GM15510 (cell line): Measurements from ENCODE around the gene MRGPRE.

Experiments used
- POLR2A ChIP-seq: IDR thresholded peaks from 3 replicates; pipeline ENCODE4 v1.6.1; 2011; ENCODE audit warnings: borderline replicate concordance; ENCODE audit not compliant: insufficient read length; ENCODE audit errors: extremely low read depth

MRGPRE gene

GRCh38 chr11:3202759-3203158 lies 29.5 kb downstream of the MRGPRE start:
- no peak for TF ChIP-seq POLR2A

DNA sequence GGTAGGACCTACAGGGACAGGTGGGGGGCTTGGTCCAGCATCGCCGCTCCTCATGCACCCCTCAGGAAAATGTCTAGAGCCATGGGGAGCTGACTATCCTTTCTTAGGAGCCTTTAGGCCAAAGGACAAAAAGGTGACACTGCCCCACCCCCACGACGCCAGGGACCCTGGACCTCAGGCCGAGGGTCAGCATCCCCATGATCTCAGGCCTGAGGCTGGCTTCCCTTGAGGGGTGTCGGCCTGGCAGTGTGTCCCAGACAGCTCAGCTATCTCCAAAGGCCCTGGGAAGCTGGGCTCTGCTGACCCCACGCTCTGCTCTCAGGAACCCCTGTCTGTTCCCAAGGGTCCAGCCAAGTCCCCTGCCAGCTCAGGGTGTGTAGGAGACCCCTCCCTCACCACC lies 29.9 kb downstream of the MRGPRE start:
- no peak for TF ChIP-seq POLR2A

DNA sequence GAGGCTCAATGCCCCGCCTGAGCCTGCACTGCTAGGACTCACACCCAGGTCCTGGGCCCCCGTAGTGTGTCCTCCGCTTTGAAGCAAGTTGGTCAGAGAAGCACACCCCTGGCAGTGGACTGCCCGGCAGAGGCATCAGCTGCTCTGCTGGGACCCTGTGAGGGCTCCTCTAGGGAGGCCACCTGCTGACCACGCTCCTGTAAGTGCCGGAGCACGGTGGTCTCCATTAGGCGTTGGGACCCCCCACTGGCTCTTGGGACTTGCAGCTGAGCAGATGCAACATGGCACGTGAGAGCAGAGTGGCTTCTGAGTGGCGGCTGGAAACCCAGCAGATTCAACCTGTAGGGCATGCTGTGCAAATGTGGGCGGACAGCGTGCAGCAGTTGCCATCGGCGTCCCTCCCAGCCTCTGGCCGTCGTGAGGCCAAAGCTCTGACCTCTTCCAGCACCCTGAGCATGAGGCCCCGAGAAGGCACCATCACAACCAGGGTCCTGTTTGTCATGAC lies 30.5 kb downstream of the MRGPRE start:
- TF ChIP-seq POLR2A = no peak

DNA sequence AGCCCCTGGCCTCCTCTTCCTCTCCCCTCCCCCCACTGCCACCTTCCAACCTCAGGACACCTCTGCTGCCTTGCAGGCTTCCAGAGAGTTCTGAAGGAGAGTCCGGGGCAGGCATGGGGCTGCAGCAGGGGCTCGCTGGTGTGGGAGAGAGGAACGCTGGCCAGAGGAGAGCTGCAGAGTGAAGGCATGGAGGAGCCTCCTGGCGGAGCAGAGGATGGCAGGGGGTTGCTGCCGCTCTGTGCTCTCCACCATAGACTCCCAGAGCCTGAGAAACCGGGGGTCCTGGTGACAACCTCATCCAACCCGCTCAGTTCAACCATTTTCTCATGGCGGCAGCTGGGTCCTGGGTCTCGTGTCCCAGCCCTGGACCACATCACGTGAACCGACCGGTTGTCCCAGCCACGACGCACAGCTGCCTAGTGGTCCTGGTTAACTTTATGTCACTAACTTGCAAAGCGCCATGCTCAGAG lies 31.1 kb downstream of the MRGPRE start:
- TF ChIP-seq POLR2A = no peak

DNA sequence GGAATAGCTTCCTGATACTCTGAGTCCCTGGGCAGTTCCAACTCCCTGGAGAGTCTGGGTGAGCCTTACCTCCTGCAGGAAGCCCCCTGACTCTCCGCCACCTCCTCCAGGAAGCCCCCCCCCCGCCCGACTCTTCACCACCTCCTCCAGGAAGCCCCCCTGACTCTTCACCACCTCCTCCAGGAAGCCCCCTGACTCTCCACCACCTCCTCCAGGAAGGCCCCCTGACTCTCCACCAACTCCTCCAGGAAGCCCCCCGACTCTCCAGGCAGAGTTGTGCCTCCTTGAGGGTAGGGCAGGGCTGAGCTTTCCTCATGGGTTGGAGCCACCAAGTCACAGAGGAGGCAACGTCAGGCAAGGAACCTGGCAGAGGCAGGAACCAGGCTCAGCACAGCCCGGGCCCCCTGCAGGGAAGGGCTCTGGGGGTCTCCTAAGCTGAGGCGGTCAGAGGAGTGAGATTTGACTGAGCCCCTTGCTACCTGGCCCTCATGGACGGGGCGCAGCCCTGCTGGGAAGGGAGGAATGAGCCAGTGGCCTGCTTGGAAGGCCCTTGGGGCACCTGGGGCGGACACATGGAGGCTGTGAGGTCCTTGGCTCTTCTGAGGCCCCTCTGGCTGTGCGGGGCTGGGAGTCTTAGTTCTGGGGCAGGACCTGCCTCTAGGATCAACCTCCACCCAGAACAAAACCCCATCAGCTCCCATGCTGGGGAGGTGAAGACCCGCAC lies 31.7 kb downstream of the MRGPRE start:
- no peak for TF ChIP-seq POLR2A

GRCh38 chr11:3199537-3200295 lies 32.5 kb downstream of the MRGPRE start:
- no peak for TF ChIP-seq POLR2A

DNA sequence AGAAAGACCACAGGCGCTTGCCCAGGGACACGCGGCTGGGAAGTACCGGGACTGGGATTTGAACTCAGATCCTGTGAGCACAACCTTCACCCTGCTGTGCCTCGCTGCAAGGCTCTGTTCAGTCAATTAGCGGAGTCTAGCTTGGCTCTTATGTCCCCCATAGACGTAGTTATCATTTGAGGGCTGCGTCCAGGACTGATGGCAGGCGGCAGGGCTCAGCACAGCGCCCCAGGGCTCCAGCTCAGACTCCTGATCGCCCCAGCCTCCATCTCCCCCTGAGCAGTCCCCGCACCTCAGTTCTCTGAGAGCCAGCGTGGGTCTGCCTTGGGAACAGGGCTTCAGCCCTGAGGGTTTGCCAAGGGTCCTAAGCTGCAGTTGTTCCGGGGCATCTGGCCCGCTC lies 33.4 kb downstream of the MRGPRE start:
- no peak for TF ChIP-seq POLR2A

GRCh38 chr11:3197878-3198528 lies 34.2 kb downstream of the MRGPRE start:
- TF ChIP-seq POLR2A = no peak

GRCh38 chr11:3197044-3197695 lies 35.0 kb downstream of the MRGPRE start:
- TF ChIP-seq POLR2A = no peak

- no peak for TF ChIP-seq POLR2A
Measured at GRCh38 chr11:3196161-3197043, 35.8 kb downstream of the MRGPRE start.

DNA sequence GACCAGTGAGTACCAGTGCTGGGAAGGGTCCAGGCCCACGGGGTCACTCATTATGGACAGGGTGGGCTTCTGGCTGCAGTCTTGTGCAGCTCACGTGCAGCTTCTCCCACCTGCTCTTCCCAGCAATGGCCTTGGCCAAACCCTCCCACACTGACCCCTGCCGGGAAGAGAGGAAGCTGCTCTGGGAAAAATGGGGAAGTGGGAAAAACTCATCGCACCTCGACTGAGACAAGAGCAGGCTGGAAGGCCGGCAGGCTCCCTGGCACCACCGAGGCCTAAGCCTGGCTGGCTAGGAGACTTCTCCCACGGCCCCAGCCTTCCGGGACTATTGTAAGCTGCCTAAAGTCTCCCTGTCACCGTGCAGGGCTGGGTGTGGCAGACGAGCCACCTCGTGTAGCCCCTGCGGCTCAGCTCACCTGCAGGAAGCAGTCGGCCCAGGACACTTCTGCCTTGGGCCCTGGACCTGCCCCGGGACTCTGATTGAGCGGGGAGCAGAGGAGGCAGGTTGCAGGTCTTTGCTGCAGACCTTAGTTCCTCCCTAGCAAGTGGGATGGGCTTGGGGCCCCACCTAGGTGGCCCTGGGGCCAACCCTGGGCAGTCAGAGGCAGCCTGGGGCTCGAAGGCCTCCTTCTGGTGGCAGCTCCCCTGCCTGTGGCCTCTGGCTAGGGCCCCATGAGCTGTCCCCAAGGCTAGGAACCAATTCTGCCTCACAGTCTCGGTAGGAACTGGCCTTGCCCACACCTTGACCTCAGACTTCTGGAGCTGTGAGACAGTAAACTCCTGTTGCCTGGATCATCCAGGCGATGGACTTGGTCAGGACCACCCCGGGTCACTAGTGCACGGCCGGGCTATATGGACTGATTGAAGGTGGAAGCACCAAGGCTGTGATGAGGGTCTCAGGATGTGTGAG lies 36.7 kb downstream of the MRGPRE start:
- TF ChIP-seq POLR2A = no peak

DNA sequence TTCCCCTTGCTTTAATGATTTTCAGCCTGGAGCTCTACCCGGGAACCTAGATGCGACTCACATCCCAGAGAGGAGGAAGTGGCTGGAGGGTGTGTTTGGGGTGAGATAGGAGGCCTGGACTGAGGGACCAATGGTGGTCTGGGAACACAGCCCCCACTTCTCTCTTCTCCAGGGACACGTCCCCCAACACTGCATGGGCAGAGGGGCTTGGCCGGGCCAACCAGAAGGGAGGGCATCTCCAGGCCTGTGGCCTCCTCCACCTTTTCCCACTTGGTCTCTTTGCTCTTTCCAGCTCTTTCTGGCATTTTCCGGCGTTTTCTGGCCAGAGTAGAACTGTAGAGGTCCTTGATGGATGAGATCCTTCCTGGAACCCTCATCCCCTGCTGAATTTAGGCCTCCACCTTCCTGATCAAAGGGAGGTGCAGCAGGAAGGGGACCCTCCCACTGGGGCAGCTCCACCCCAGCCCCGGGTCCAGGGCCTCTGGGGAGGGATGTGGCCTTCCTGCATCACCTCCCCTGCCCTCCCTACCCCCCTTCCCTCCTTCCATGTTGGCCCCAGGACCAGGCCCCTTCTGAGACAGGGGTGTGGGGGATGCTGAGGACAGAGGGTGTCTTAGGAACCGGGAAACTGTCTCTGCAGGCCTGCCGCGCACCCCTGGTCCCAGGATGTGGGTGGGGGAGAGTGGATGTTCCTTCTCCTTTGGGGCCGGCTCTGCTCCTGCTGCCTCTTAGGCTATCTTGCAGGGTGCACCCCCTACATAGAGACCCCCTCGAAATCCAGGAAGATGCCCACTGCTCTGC lies 38.0 kb downstream of the MRGPRE start:
- no peak for TF ChIP-seq POLR2A
